Caco-2 (cell line): ENCODE measurements around the gene SLK. TPM values are rescaled to one million over a fixed set of nuclear protein-coding genes. Genes with fewer than 3 reads are reported as not detected.

ENCODE experiments used
- BruUV-seq: library from RNA; stranded (reverse); fragments of 400-500 nt; replicated peaks from 2 replicates; lab custom pipeline; 2021; lab: Mats Ljungman, UMichigan
- CTCF ChIA-PET: fragments of 300-600 bp; sonication (Branson Sonifier 250); formaldehyde crosslinking; loops from one replicate; lab custom pipeline; 2022; ENCODE audit warnings: antibody characterized with exemption; lab: Charles Lee
- POLR2A ChIA-PET: fragments of 300-600 bp; sonication (Branson Sonifier 250); formaldehyde crosslinking; loops from one replicate; lab custom pipeline; 2022; ENCODE audit warnings: antibody characterized with exemption; lab: Charles Lee
- DNase-seq, 2 experiments: peaks; one replicate each; pipeline versions ENCODE4 v3.0.0 to v3.0.0-alpha.2; 2020 to 2022
- H3K27me3 ChIP-seq: replicated peaks from 2 replicates; pipeline ENCODE4 v1.6.0; 2011; ENCODE audit warnings: low read length; ENCODE audit not compliant: control insufficient read depth, insufficient read depth
- H3K36me3 ChIP-seq: 2 replicates; pipeline ENCODE4 v1.5.1; 2011; ENCODE audit warnings: low read length; ENCODE audit not compliant: control insufficient read depth, insufficient read depth
- H3K4me1 ChIP-seq: fragments of 250-450 bp; sonication (Bioruptor Pico); 2 replicates; pipeline ENCODE4 v1.5.1; 2020; ENCODE audit warnings: mild to moderate bottlenecking
- H3K4me3 ChIP-seq: 2 replicates; pipeline ENCODE4 v1.5.1; 2011; ENCODE audit warnings: low read depth, mild to moderate bottlenecking, control low read depth, low read length
- H3K9me3 ChIP-seq: fragments of 250-450 bp; sonication (Bioruptor Pico); 2 replicates; pipeline ENCODE4 v1.5.1; 2020; ENCODE audit warnings: mild to moderate bottlenecking, moderate library complexity
- H3K27ac Mint-ChIP-seq: one replicate; pipeline ENCODE4 v1.8.0; 2022; ENCODE audit warnings: mixed read lengths; ENCODE audit not compliant: unreplicated experiment
- H3K27me3 Mint-ChIP-seq: one replicate; pipeline ENCODE4 v1.8.0; 2022; ENCODE audit warnings: mixed read lengths; ENCODE audit not compliant: insufficient read depth, unreplicated experiment
- H3K36me3 Mint-ChIP-seq: one replicate; pipeline ENCODE4 v1.8.0; 2022; ENCODE audit warnings: mild to moderate bottlenecking, mixed read lengths; ENCODE audit not compliant: insufficient read depth, unreplicated experiment
- H3K4me1 Mint-ChIP-seq: one replicate; pipeline ENCODE4 v1.8.0; 2022; ENCODE audit warnings: low read depth, mixed read lengths; ENCODE audit not compliant: unreplicated experiment
- H3K4me3 Mint-ChIP-seq: one replicate; pipeline ENCODE4 v1.8.0; 2022; ENCODE audit warnings: mild to moderate bottlenecking, moderate library complexity, mixed read lengths; ENCODE audit not compliant: unreplicated experiment
- H3K9me3 Mint-ChIP-seq: one replicate; pipeline ENCODE4 v1.8.0; 2022; ENCODE audit warnings: mixed read lengths; ENCODE audit not compliant: unreplicated experiment
- CTCF ChIP-seq, 2 experiments: fragments of 200-600 bp in 1 of 2; IDR thresholded peaks; 1 replicate in 1 of 2; 2 replicates in 1 of 2; pipeline versions ENCODE4 v1.5.1 to v1.8.0; 2011 to 2022; ENCODE audit warnings: antibody characterized with exemption in 1 of 2, control low read depth in 1 of 2, inconsistent platforms in 1 of 2, low read depth in 1 of 2, low read length in 1 of 2, mild to moderate bottlenecking in 1 of 2, moderate library complexity in 1 of 2; ENCODE audit not compliant: insufficient read depth in 1 of 2, severe bottlenecking in 1 of 2, unreplicated experiment in 1 of 2
- intact Hi-C: fragments of 100-400 bp; cut with micrococcal nuclease; formaldehyde crosslinking; loops from one replicate; pipeline ENCODE4 v1.10.0; 2022; ENCODE audit not compliant: unreplicated experiment
- total RNA-seq: library from RNA; stranded (reverse); gene quantifications from 2 replicates; pipeline ENCODE4 v1.2.3, GENCODE V29; 2022

SLK gene
- total RNA-seq, 1 experiment from 2014 or later = 39.5 TPM

- Mint-ChIP-seq H3K4me3 (no peak overlapping the region), H3K4me1 (peaks cover 42% of the 10 kb centered on the region), H3K9me3 (no peaks in the 10 kb centered on the region), H3K27me3 (no peaks in the 10 kb centered on the region), H3K36me3 (no peaks in the 10 kb centered on the region), H3K27ac (no peak overlapping the region)
- no peak overlapping the region for H3K4me3 ChIP-seq
- no peaks in the 10 kb centered on the region for H3K27me3 ChIP-seq
- CTCF ChIA-PET = no interaction called here
- intact Hi-C loops = no loop called here
- no TSS peak for BruUV-seq
- peaks cover 43% of the 10 kb centered on the region for H3K4me1 ChIP-seq
- POLR2A ChIA-PET = no interaction called here
- no peak for TF ChIP-seq CTCF (IDR thresholded peaks at IDR 0.05; ENCODE audit: insufficient read depth in 1 of 2, low read depth in 1 of 2, low read length in 1 of 2, severe bottlenecking in 1 of 2, unreplicated experiment in 1 of 2)
- no peaks in the 10 kb centered on the region for H3K9me3 ChIP-seq
- no peaks in the 10 kb centered on the region for H3K36me3 ChIP-seq
- no peak for DNase-seq
Observed at GRCh38 chr10:103933557-103934121, 33.3 kb upstream of the SLK start.

- intact Hi-C loops = no loop called here
- DNase-seq = no peak
- H3K27me3 ChIP-seq = no peaks in the 10 kb centered on the region
- ChIA-PET POLR2A (no interaction called here), CTCF (no interaction called here)
- Mint-ChIP-seq H3K9me3 (no peaks in the 10 kb centered on the region), H3K4me3 (no peak overlapping the region), H3K36me3 (no peaks in the 10 kb centered on the region), H3K27ac (no peak overlapping the region), H3K4me1 (peaks cover 42% of the 10 kb centered on the region), H3K27me3 (no peaks in the 10 kb centered on the region)
- no TSS peak for BruUV-seq
- H3K9me3 ChIP-seq = no peaks in the 10 kb centered on the region
- no peaks in the 10 kb centered on the region for H3K36me3 ChIP-seq
- TF ChIP-seq CTCF (IDR thresholded peaks at IDR 0.05; ENCODE audit: insufficient read depth in 1 of 2, low read depth in 1 of 2, low read length in 1 of 2, severe bottlenecking in 1 of 2, unreplicated experiment in 1 of 2) = no peak
- no peak overlapping the region for H3K4me3 ChIP-seq
- H3K4me1 ChIP-seq = peaks cover 43% of the 10 kb centered on the region
Observed at GRCh38 chr10:103934308-103934707, 32.6 kb upstream of the SLK start.

- Histone ChIP-seq H3K9me3 (no peaks in the 10 kb centered on the region), H3K27me3 (no peaks in the 10 kb centered on the region), H3K36me3 (no peaks in the 10 kb centered on the region), H3K4me1 (peaks cover 32% of the 10 kb centered on the region), H3K4me3 (no peak overlapping the region)
- Mint-ChIP-seq H3K9me3 (no peaks in the 10 kb centered on the region), H3K36me3 (no peaks in the 10 kb centered on the region), H3K27ac (no peak overlapping the region), H3K4me3 (no peak overlapping the region), H3K4me1 (peaks cover 34% of the 10 kb centered on the region), H3K27me3 (no peaks in the 10 kb centered on the region)
- ChIA-PET POLR2A (interaction anchor here (0.8 kb wide), 1 partner anchor 19 kb away, joined by 4 read pairs; no protein-coding TSS in a partner anchor), CTCF (no interaction called here)
- intact Hi-C loops = no loop called here
- DNase-seq = no peak
- no peak for TF ChIP-seq CTCF (IDR thresholded peaks at IDR 0.05; ENCODE audit: insufficient read depth in 1 of 2, low read depth in 1 of 2, low read length in 1 of 2, severe bottlenecking in 1 of 2, unreplicated experiment in 1 of 2)
- no TSS peak for BruUV-seq
Observed at GRCh38 chr10:103936022-103936421, 30.9 kb upstream of the SLK start.
